GM12878 (cell line): ENCODE results near the gene ZNF335. TPM values are rescaled to one million over a fixed set of nuclear protein-coding genes. Genes with fewer than 3 reads are reported as not detected.

Source experiments
- ATAC-seq: fragments of 200-7000 bp; cut with Tn5 transposase; 3 replicates; pipeline ENCODE4 v1.9.1; 2020; ENCODE audit warnings: mild to moderate bottlenecking, moderate library complexity
- BruUV-seq: library from RNA; stranded (reverse); fragments of 400-500 nt; replicated peaks from 2 replicates; lab custom pipeline; 2021; lab: Mats Ljungman, UMichigan
- CTCF ChIA-PET: fragments of 300-600 bp; sonication (Branson Sonifier 250); formaldehyde crosslinking; extraction: SDS; loops from one replicate; lab custom pipeline; 2021; ENCODE audit warnings: inconsistent platforms; lab: Yijun Ruan, JAX
- POLR2A ChIA-PET: fragments of 350-600 bp; formaldehyde crosslinking; extraction: SDS; loops from one replicate; lab custom pipeline; 2021; ENCODE audit warnings: inconsistent platforms; lab: Charles Lee
- RAD21 ChIA-PET: fragments of 300-600 bp; sonication (Branson Sonifier 250); formaldehyde crosslinking; loops from one replicate; lab custom pipeline; 2023; ENCODE audit warnings: antibody characterized with exemption; ENCODE audit not compliant: unreplicated experiment; lab: Charles Lee
- SMC1A ChIA-PET: fragments of 300-600 bp; sonication (Branson Sonifier 250); formaldehyde crosslinking; loops from one replicate; lab custom pipeline; 2023; ENCODE audit not compliant: unreplicated experiment, uncharacterized antibody; lab: Charles Lee
- DNase-seq: peaks from one replicate; pipeline ENCODE4 v3.0.0-alpha.2; 2011; ENCODE audit warnings: low read depth, low spot score
- FAIRE-seq: peaks from 3 replicates; lab custom pipeline; 2011; peaks lifted over from hg19 to GRCh38; lab: Jason Lieb, UNC
- H2AFZ ChIP-seq: 2 replicates; pipeline ENCODE4 v1.6.0; 2011; ENCODE audit warnings: low read depth, low read length, control low read depth; ENCODE audit not compliant: control insufficient read depth
- H3K27ac ChIP-seq: 2 replicates; pipeline ENCODE4 v1.5.1; 2011; ENCODE audit warnings: control low read depth; ENCODE audit not compliant: control insufficient read depth, insufficient read depth
- H3K27me3 ChIP-seq, 2 experiments: replicated peaks in 1 of 2; 2 replicates each; pipeline versions ENCODE4 v1.6.0 to v1.6.1; 2011; ENCODE audit warnings: low read length in 1 of 2; ENCODE audit not compliant: control insufficient read depth in 2 of 2, insufficient read depth in 2 of 2
- H3K36me3 ChIP-seq, 2 experiments: 2 replicates each; pipeline ENCODE4 v1.5.1; 2011; ENCODE audit warnings: low read length in 1 of 2; ENCODE audit not compliant: control insufficient read depth in 2 of 2, insufficient read depth in 2 of 2
- H3K4me1 ChIP-seq: 2 replicates; pipeline ENCODE4 v1.6.1; 2011; ENCODE audit warnings: mild to moderate bottlenecking, low read length, moderate library complexity, mixed read lengths; ENCODE audit not compliant: control insufficient read depth, insufficient read depth
- H3K4me2 ChIP-seq: 2 replicates; pipeline ENCODE4 v1.6.0; 2011; ENCODE audit warnings: control low read depth; ENCODE audit not compliant: control insufficient read depth, insufficient read depth
- H3K4me3 ChIP-seq: fragments of 200-600 bp; sonication (generic); 2 replicates; pipeline ENCODE4 v1.5.1; 2016
- H3K79me2 ChIP-seq: 2 replicates; pipeline ENCODE4 v1.6.0; 2011; ENCODE audit warnings: low read length; ENCODE audit not compliant: control insufficient read depth, insufficient read depth
- H3K9ac ChIP-seq: 2 replicates; pipeline ENCODE4 v1.8.0; 2011; ENCODE audit warnings: low read length, control low read depth, mixed read lengths; ENCODE audit not compliant: control insufficient read depth, insufficient read depth
- H3K9me3 ChIP-seq: replicated peaks from 3 replicates; pipeline ENCODE4 v1.5.1; 2011; ENCODE audit warnings: mild to moderate bottlenecking, low read length; ENCODE audit not compliant: control insufficient read depth, insufficient read depth
- H4K20me1 ChIP-seq: 2 replicates; pipeline ENCODE4 v1.6.0; 2011; ENCODE audit not compliant: control insufficient read depth, insufficient read depth
- EZH2 ChIP-seq: IDR thresholded peaks from 2 replicates; pipeline ENCODE4 v1.6.1; 2012; ENCODE audit warnings: low read depth, mild to moderate bottlenecking, control low read depth, inconsistent platforms, low read length, borderline replicate concordance; ENCODE audit not compliant: control insufficient read depth
- MLLT1 ChIP-seq: fragments of 450-650 bp; IDR thresholded peaks from 2 replicates; pipeline ENCODE4 v1.6.1; 2016; ENCODE audit warnings: mild to moderate bottlenecking
- NR2C1 ChIP-seq: fragments of 450-650 bp; IDR thresholded peaks from 2 replicates; pipeline ENCODE4 v1.6.1; 2017; ENCODE audit warnings: antibody characterized with exemption, mild to moderate bottlenecking, moderate library complexity
- POLR2A ChIP-seq: IDR thresholded peaks from 2 replicates; pipeline ENCODE4 v1.6.1; 2011; ENCODE audit warnings: low read depth, mild to moderate bottlenecking, low read length
- RAD51 ChIP-seq: fragments of 450-650 bp; IDR thresholded peaks from 2 replicates; pipeline ENCODE4 v1.6.1; 2016; ENCODE audit warnings: moderate library complexity, mild to moderate bottlenecking, inconsistent platforms
- RUNX3 ChIP-seq: IDR thresholded peaks from 2 replicates; pipeline ENCODE4 v1.6.1; 2012; ENCODE audit warnings: low read length, inconsistent platforms
- SMC3 ChIP-seq: IDR thresholded peaks from 2 replicates; pipeline ENCODE4 v1.6.1; 2011; ENCODE audit warnings: low read length, improper control_type of control experiment, borderline replicate concordance
- USF1 ChIP-seq: IDR thresholded peaks from 2 replicates; pipeline ENCODE4 v1.6.1; 2011; ENCODE audit warnings: borderline replicate concordance, low read depth, mild to moderate bottlenecking, moderate library complexity, mixed read lengths, low read length; ENCODE audit not compliant: insufficient read depth; ENCODE audit errors: extremely low read length
- ZNF207 ChIP-seq: fragments of 450-650 bp; IDR thresholded peaks from 2 replicates; pipeline ENCODE4 v1.6.1; 2014; ENCODE audit warnings: antibody characterized with exemption, mild to moderate bottlenecking, borderline replicate concordance
- WGBS: methylation state at CpG from one replicate; pipeline ENCODE4 v1.1.6; 2016; ENCODE audit warnings: low lambda C conversion rate; ENCODE audit not compliant: insufficient replicate concordance, insufficient coverage; ENCODE audit errors: missing lambda C conversion rate; 5-methylcytosine and 5-hydroxymethylcytosine counted together
- in situ Hi-C: fragments of 300-500 bp; cut with MboI; formaldehyde crosslinking; loops from 9 replicates; pipeline ENCODE4 v1.14.3; 2018; ENCODE audit warnings: mixed read lengths
- intact Hi-C: fragments of 100-400 bp; cut with micrococcal nuclease; formaldehyde crosslinking; loops from one replicate; pipeline ENCODE4 v1.14.2; 2022; ENCODE audit not compliant: unreplicated experiment
- polyA plus RNA-seq, 11 experiments: library from polyadenylated mRNA; depleted of rRNA in 4 of 11; unstranded in 6 of 11; stranded (reverse) in 5 of 11; fragments of >200 nt; fragmentation: Nextera tagmentation in 4 of 11; fragmentation: Illumina TruSeq in 1 of 11; extraction: Ambion mirVana in 4 of 11; extraction: Trizol in 1 of 11; gene quantifications; 1 replicate in 1 of 11; 2 replicates in 10 of 11; pipeline versions ENCODE4 v1.2.1 to v1.2.3, GENCODE V29; 2011 to 2016; ENCODE audit warnings: inconsistent platforms in 2 of 11, missing spikeins in 2 of 11, low read depth in 1 of 11
- total RNA-seq, 4 experiments: library from RNA; depleted of rRNA in 3 of 4; stranded (reverse); fragments of >200 nt in 3 of 4; fragmentation: Illumina TruSeq in 1 of 4; extraction: Trizol in 1 of 4; gene quantifications; 2 replicates each; pipeline versions ENCODE4 v1.2.1 to v1.2.3, GENCODE V29; 2013 to 2021

Gene ZNF335
- total and polyA plus RNA-seq, 10 of the 15 experiments (the other 5 are each of a cell fraction or from before 2014, with no cell fraction given) = 0.74 to 30.1 (median 14.5) TPM

GRCh38 chr20:45946149-45946970 is 25.6 kb downstream of the ZNF335 start (continued):
- TF ChIP-seq MLLT1 = peak; percentile 94
- TF ChIP-seq RAD51 = peak; percentile 88
- no peak for TF ChIP-seq EZH2
- peak; percentile 50 for TF ChIP-seq USF1
- TF ChIP-seq RUNX3 = 0 out of 2 replicates have a peak, but pooled peaks have one; percentile 3
- no peak for TF ChIP-seq NR2C1

- intact Hi-C loops = no loop called here
- CTCF ChIA-PET = interaction anchor here (1.7 to 8.0 kb wide), 2 partner anchors 24 to 146 kb away, joined by 6 to 33 read pairs; no protein-coding TSS in a partner anchor
- peaks cover 3% of the 10 kb centered on the region; the same call in 1 of the 2 replicates for H3K4me1 ChIP-seq
- no TSS peak for BruUV-seq
- H3K9ac ChIP-seq = no peak overlapping the region
- H3K79me2 ChIP-seq = no peaks in the 10 kb centered on the region
- H3K4me2 ChIP-seq = no peak overlapping the region
- no peak overlapping the region for H3K4me3 ChIP-seq
- H2AFZ ChIP-seq = no peak overlapping the region
- POLR2A ChIA-PET = interaction anchor here (1.6 kb wide), 1 partner anchor 11 kb away, joined by 11 read pairs; no protein-coding TSS in a partner anchor
- ATAC-seq = no peak
- TF ChIP-seq POLR2A (0 out of 2 replicates have a peak, but pooled peaks have one; percentile 9), ZNF207 (no peak), SMC3 (no peak)
- H4K20me1 ChIP-seq = no peaks in the 10 kb centered on the region
- RAD21 ChIA-PET = no interaction called here
- H3K27ac ChIP-seq = no peak overlapping the region
- SMC1A ChIA-PET = interaction anchor here (1.0 to 1.8 kb wide), 4 partner anchors 11 to 147 kb away, joined by 3 to 5 read pairs (median 4); partner anchors contain the start of gene PCIF1
- peaks cover 23 to 53% of the 10 kb centered on the region in 2 experiments for H3K36me3 ChIP-seq
- no peak for DNase-seq
- no peaks in the 10 kb centered on the region for H3K27me3 ChIP-seq
- WGBS = 87% methylated on average over 13 of the region's 13 CpGs
- FAIRE-seq = no peak
- in situ Hi-C loops = no loop called here
- H3K9me3 ChIP-seq = no peaks in the 10 kb centered on the region
These were observed 26.3 kb downstream of the ZNF335 start for GRCh38 chr20:45945678-45946148.
